DOHH2 (cell line): ENCODE data around the gene RNF149.

Experiments
- H3F3A ChIP-seq: fragments of 200-600 bp; sonication (generic), shearing (Covaris generic); 2 replicates; pipeline ENCODE4 v1.6.0; 2016; ENCODE audit warnings: antibody characterized with exemption, mild to moderate bottlenecking; ENCODE audit not compliant: control insufficient read depth, insufficient read depth
- H3K27ac ChIP-seq: fragments of 200-600 bp; sonication (generic); 2 replicates; pipeline ENCODE4 v1.5.1; 2014; ENCODE audit warnings: low read depth, mild to moderate bottlenecking, low read length, moderate library complexity
- H3K27me3 ChIP-seq: fragments of 200-600 bp; sonication (generic); 2 replicates; pipeline ENCODE4 v1.6.1; 2014; ENCODE audit warnings: mild to moderate bottlenecking, low read length, mixed read lengths; ENCODE audit not compliant: control insufficient read depth
- H3K36me3 ChIP-seq: fragments of 200-600 bp; sonication (generic); 2 replicates; pipeline ENCODE4 v1.6.1; 2014; ENCODE audit warnings: mild to moderate bottlenecking, low read length, moderate library complexity, mixed read lengths; ENCODE audit not compliant: control insufficient read depth
- H3K4me1 ChIP-seq: fragments of 200-600 bp; sonication (generic); 2 replicates; pipeline ENCODE4 v1.6.1; 2014; ENCODE audit warnings: mild to moderate bottlenecking, low read length, mixed read lengths; ENCODE audit not compliant: control insufficient read depth
- H3K4me2 ChIP-seq: fragments of 200-600 bp; sonication (generic); 2 replicates; pipeline ENCODE4 v1.6.0; 2014; ENCODE audit warnings: mild to moderate bottlenecking, low read length, moderate library complexity
- H3K4me3 ChIP-seq: fragments of 200-600 bp; sonication (generic); 2 replicates; pipeline ENCODE4 v1.5.1; 2014; ENCODE audit warnings: mild to moderate bottlenecking, low read length, mixed read lengths
- H3K79me2 ChIP-seq: fragments of 200-600 bp; sonication (generic); 2 replicates; pipeline ENCODE4 v1.6.1; 2014; ENCODE audit warnings: mild to moderate bottlenecking, low read length, mixed read lengths; ENCODE audit not compliant: control insufficient read depth
- H3K9me2 ChIP-seq: fragments of 200-600 bp; sonication (generic); replicated peaks from 2 replicates; pipeline ENCODE4 v1.6.1; 2014; ENCODE audit warnings: mild to moderate bottlenecking, low read length, mixed read lengths; ENCODE audit not compliant: control insufficient read depth
- H3K9me3 ChIP-seq: fragments of 200-600 bp; sonication (generic); 2 replicates; pipeline ENCODE4 v1.6.1; 2014; ENCODE audit warnings: antibody characterized with exemption, low read length, mixed read lengths; ENCODE audit not compliant: control insufficient read depth, insufficient read depth
- H4K20me1 ChIP-seq: fragments of 200-600 bp; sonication (generic); 2 replicates; pipeline ENCODE4 v1.6.0; 2014; ENCODE audit warnings: low read depth, mild to moderate bottlenecking, antibody characterized with exemption, low read length, moderate library complexity; ENCODE audit not compliant: control insufficient read depth, insufficient read depth
- CTCF ChIP-seq: fragments of 200-600 bp; sonication (generic); IDR thresholded peaks from one replicate; pipeline ENCODE4 v1.5.1; 2014; ENCODE audit warnings: antibody characterized with exemption, mild to moderate bottlenecking, low read depth, low read length; ENCODE audit not compliant: poor library complexity, severe bottlenecking
- EZH2phosphoT487 ChIP-seq: fragments of 200-600 bp; sonication (generic); IDR thresholded peaks from 2 replicates; pipeline ENCODE4 v1.6.1; 2017; ENCODE audit warnings: borderline replicate concordance, mild to moderate bottlenecking, antibody characterized with exemption, low read length, moderate library complexity, mixed read lengths

The RNF149 gene

GRCh38 chr2:101262142-101262541 is 46.4 kb downstream of the RNF149 start:
- no peaks in the 10 kb centered on the region for H3K4me1 ChIP-seq

GRCh38 chr2:101258804-101259203 is 49.7 kb downstream of the RNF149 start:
- no peak for TF ChIP-seq EZH2phosphoT487
- Histone ChIP-seq H3K27me3 (no peaks in the 10 kb centered on the region), H4K20me1 (peaks cover 9% of the 10 kb centered on the region), H3K4me1 (peaks cover 15% of the 10 kb centered on the region), H3K4me3 (no peak overlapping the region), H3K9me2 (no peaks in the 10 kb centered on the region), H3K27ac (no peak overlapping the region), H3K9me3 (no peaks in the 10 kb centered on the region), H3K36me3 (peaks cover 77% of the 10 kb centered on the region), H3K4me2 (no peak overlapping the region), H3F3A (peaks cover 5% of the 10 kb centered on the region), H3K79me2 (peaks cover 69% of the 10 kb centered on the region)

More at GRCh38 chr2:101262142-101262541, 46.4 kb downstream of the RNF149 start:
- Histone ChIP-seq H3K4me3 (no peak overlapping the region), H4K20me1 (no peaks in the 10 kb centered on the region), H3K9me3 (no peaks in the 10 kb centered on the region), H3K36me3 (peaks cover 85% of the 10 kb centered on the region), H3K27me3 (no peaks in the 10 kb centered on the region), H3K9me2 (no peaks in the 10 kb centered on the region), H3F3A (peaks cover 5% of the 10 kb centered on the region), H3K27ac (no peak overlapping the region), H3K4me2 (no peak overlapping the region), H3K79me2 (peaks cover 37% of the 10 kb centered on the region)
- TF ChIP-seq CTCF (no peak), EZH2phosphoT487 (no peak)

GRCh38 chr2:101256316-101256715 is 52.2 kb downstream of the RNF149 start:
- H4K20me1 ChIP-seq: peaks cover 15% of the 10 kb centered on the region

GRCh38 chr2:101255501-101255900 is 53.0 kb downstream of the RNF149 start:
- no peaks in the 10 kb centered on the region for H3K9me3 ChIP-seq
- peaks cover 51% of the 10 kb centered on the region for H3K36me3 ChIP-seq
- no peak overlapping the region for H3K27ac ChIP-seq
- peaks cover 15% of the 10 kb centered on the region for H4K20me1 ChIP-seq
- peaks cover 22% of the 10 kb centered on the region for H3K4me1 ChIP-seq
- H3F3A ChIP-seq: no peaks in the 10 kb centered on the region
- H3K79me2 ChIP-seq: peaks cover 67% of the 10 kb centered on the region
- no peak overlapping the region for H3K4me3 ChIP-seq
- no peaks in the 10 kb centered on the region for H3K9me2 ChIP-seq
- H3K4me2 ChIP-seq: no peak overlapping the region
- H3K27me3 ChIP-seq: no peaks in the 10 kb centered on the region
- TF ChIP-seq CTCF (no peak), EZH2phosphoT487 (no peak)

More at GRCh38 chr2:101256316-101256715, 52.2 kb downstream of the RNF149 start:
- peaks cover 74% of the 10 kb centered on the region for H3K79me2 ChIP-seq
- H3K36me3 ChIP-seq: peaks cover 59% of the 10 kb centered on the region
- H3K4me1 ChIP-seq: peaks cover 22% of the 10 kb centered on the region
- no peak overlapping the region for H3K27ac ChIP-seq
- H3K4me2 ChIP-seq: no peak overlapping the region
- H3K9me3 ChIP-seq: no peaks in the 10 kb centered on the region
- H3K9me2 ChIP-seq: no peaks in the 10 kb centered on the region
- no peak overlapping the region for H3K4me3 ChIP-seq
- no peak for TF ChIP-seq CTCF
- TF ChIP-seq EZH2phosphoT487: no peak
- H3F3A ChIP-seq: no peaks in the 10 kb centered on the region
- H3K27me3 ChIP-seq: no peaks in the 10 kb centered on the region
